WTC11 (cell line): Measurements from ENCODE around the gene PIEZO1. TPM values are rescaled to one million over a fixed set of nuclear protein-coding genes. Genes with fewer than 3 reads are reported as not detected.
A peak's percentile ranks its signal among the peaks of the same experiment; 100 is the strongest.

Experiments used
- ATAC-seq: fragments of 200-7000 bp; cut with Tn5 transposase; 2 replicates; pipeline ENCODE4 v1.10.0; 2021; ENCODE audit warnings: mild to moderate bottlenecking, moderate library complexity
- CTCF ChIA-PET: fragments of 300-600 bp; sonication (Branson Sonifier 250); formaldehyde crosslinking; loops from one replicate; lab custom pipeline; 2021; ENCODE audit warnings: antibody characterized with exemption; lab: Charles Lee
- POLR2A ChIA-PET: fragments of 350-600 bp; sonication (Branson Sonifier 250); formaldehyde crosslinking; loops from one replicate; lab custom pipeline; 2021; ENCODE audit warnings: antibody characterized with exemption; lab: Charles Lee
- DNase-seq: peaks from one replicate; pipeline ENCODE4 v3.0.0; 2021; ENCODE audit warnings: low spot score
- H3K27ac Mint-ChIP-seq: 2 replicates; pipeline ENCODE4 v1.8.0; 2021; ENCODE audit warnings: mixed read lengths
- H3K27me3 Mint-ChIP-seq: 2 replicates; pipeline ENCODE4 v1.8.0; 2021; ENCODE audit warnings: low read depth, mild to moderate bottlenecking, moderate library complexity, mixed read lengths
- H3K36me3 Mint-ChIP-seq: 2 replicates; pipeline ENCODE4 v1.8.0; 2021; ENCODE audit warnings: mixed read lengths
- H3K4me1 Mint-ChIP-seq: 2 replicates; pipeline ENCODE4 v1.8.0; 2022; ENCODE audit warnings: mixed read lengths
- H3K4me3 Mint-ChIP-seq: 2 replicates; pipeline ENCODE4 v1.8.0; 2021; ENCODE audit warnings: mild to moderate bottlenecking, moderate library complexity, mixed read lengths
- H3K9me3 Mint-ChIP-seq: 2 replicates; pipeline ENCODE4 v1.8.0; 2021; ENCODE audit warnings: mixed read lengths
- ATF1 ChIP-seq: sonication (generic); formaldehyde crosslinking; IDR thresholded peaks from 2 replicates; pipeline ENCODE4 v1.8.1; 2023; ENCODE audit warnings: mild to moderate bottlenecking, moderate library complexity, missing genetic modification reagents
- CREB1 ChIP-seq: sonication (generic); formaldehyde crosslinking; IDR thresholded peaks from 2 replicates; pipeline ENCODE4 v1.8.0; 2023; ENCODE audit warnings: mild to moderate bottlenecking, missing genetic modification reagents
- ESRRA ChIP-seq: sonication (generic); formaldehyde crosslinking; IDR thresholded peaks from 2 replicates; pipeline ENCODE4 v1.8.1; 2022; ENCODE audit warnings: mild to moderate bottlenecking, missing genetic modification reagents, borderline replicate concordance
- FOXK1 ChIP-seq: sonication (generic); formaldehyde crosslinking; IDR thresholded peaks from 2 replicates; pipeline ENCODE4 v1.8.0; 2022; ENCODE audit warnings: mild to moderate bottlenecking, moderate library complexity, missing genetic modification reagents
- JAZF1 ChIP-seq: fragments of 250-450 bp; sonication (Bioruptor Pico); IDR thresholded peaks from 2 replicates; pipeline ENCODE4 v1.9.0; 2021; ENCODE audit warnings: moderate library complexity, mild to moderate bottlenecking, inconsistent platforms
- JUN ChIP-seq: sonication (generic); formaldehyde crosslinking; IDR thresholded peaks from 2 replicates; pipeline ENCODE4 v1.8.0; 2023; ENCODE audit warnings: mild to moderate bottlenecking, missing genetic modification reagents
- KAT7 ChIP-seq: sonication (generic); formaldehyde crosslinking; IDR thresholded peaks from 2 replicates; pipeline ENCODE4 v1.8.1; 2023; ENCODE audit warnings: missing genetic modification reagents, mild to moderate bottlenecking, borderline replicate concordance
- MXD4 ChIP-seq: fragments of 250-450 bp; sonication (Bioruptor Pico); IDR thresholded peaks from 2 replicates; pipeline ENCODE4 v1.8.0; 2021; ENCODE audit warnings: mild to moderate bottlenecking, moderate library complexity, borderline replicate concordance
- MYBL2 ChIP-seq: sonication (generic); formaldehyde crosslinking; IDR thresholded peaks from 2 replicates; pipeline ENCODE4 v1.8.1; 2023; ENCODE audit warnings: mild to moderate bottlenecking, moderate library complexity, missing genetic modification reagents
- NFATC4 ChIP-seq: fragments of 250-450 bp; sonication (Bioruptor Pico); IDR thresholded peaks from 2 replicates; pipeline ENCODE4 v1.9.0; 2021; ENCODE audit warnings: mild to moderate bottlenecking
- SMAD3 ChIP-seq: sonication (generic); formaldehyde crosslinking; IDR thresholded peaks from 2 replicates; pipeline ENCODE4 v1.8.0; 2022; ENCODE audit warnings: missing genetic modification reagents, mild to moderate bottlenecking, borderline replicate concordance
- SOX15 ChIP-seq: fragments of 250-450 bp; sonication (Bioruptor Pico); IDR thresholded peaks from 2 replicates; pipeline ENCODE4 v1.9.0; 2021; ENCODE audit warnings: mild to moderate bottlenecking
- TEAD1 ChIP-seq: sonication (generic); formaldehyde crosslinking; IDR thresholded peaks from 2 replicates; pipeline ENCODE4 v1.8.0; 2022; ENCODE audit warnings: mild to moderate bottlenecking, missing genetic modification reagents
- TEAD4 ChIP-seq: sonication (generic); formaldehyde crosslinking; IDR thresholded peaks from 2 replicates; pipeline ENCODE4 v1.8.0; 2022; ENCODE audit warnings: mild to moderate bottlenecking, missing genetic modification reagents
- ZNF232 ChIP-seq: sonication (generic); formaldehyde crosslinking; IDR thresholded peaks from 2 replicates; pipeline ENCODE4 v1.8.0; 2022; ENCODE audit warnings: mild to moderate bottlenecking, missing genetic modification reagents
- ZNF263 ChIP-seq: sonication (generic); formaldehyde crosslinking; IDR thresholded peaks from 2 replicates; pipeline ENCODE4 v1.8.1; 2022; ENCODE audit warnings: low read depth, mild to moderate bottlenecking, moderate library complexity, missing genetic modification reagents
- ZNF396 ChIP-seq: fragments of 250-450 bp; sonication (Bioruptor Pico); IDR thresholded peaks from 2 replicates; pipeline ENCODE4 v1.8.0; 2021; ENCODE audit warnings: mild to moderate bottlenecking, moderate library complexity, borderline replicate concordance
- ZNF416 ChIP-seq: fragments of 250-450 bp; sonication (Bioruptor Pico); IDR thresholded peaks from 2 replicates; pipeline ENCODE4 v1.9.0; 2021; ENCODE audit warnings: mild to moderate bottlenecking, inconsistent platforms
- ZNF423 ChIP-seq: fragments of 250-450 bp; sonication (Bioruptor Pico); IDR thresholded peaks from 2 replicates; pipeline ENCODE4 v2.1.2; 2022; ENCODE audit warnings: mild to moderate bottlenecking, moderate library complexity
- total RNA-seq: library from RNA; stranded (reverse); gene quantifications from 3 replicates; pipeline ENCODE4 v1.2.3, GENCODE V29; 2021
- TF ChIP-seq, protein P1 (sequence below): sonication (generic); formaldehyde crosslinking; conservative IDR thresholded peaks from 2 replicates; pipeline ENCODE4 v1.8.1; 2023; ENCODE audit warnings: mild to moderate bottlenecking, low read depth, missing genetic modification reagents, moderate library complexity
- TF ChIP-seq, protein P2 (sequence below): sonication (generic); formaldehyde crosslinking; IDR thresholded peaks from 2 replicates; pipeline ENCODE4 v1.8.0; 2022; ENCODE audit warnings: mild to moderate bottlenecking, missing genetic modification reagents
- TF ChIP-seq, protein P3 (sequence below): sonication (generic); formaldehyde crosslinking; IDR thresholded peaks from 2 replicates; pipeline ENCODE4 v1.8.1; 2023; ENCODE audit warnings: mild to moderate bottlenecking, missing genetic modification reagents, moderate library complexity
- TF ChIP-seq, protein P4 (sequence below): fragments of 250-450 bp; sonication (Bioruptor Pico); IDR thresholded peaks from 2 replicates; pipeline ENCODE4 v2.1.2; 2022; ENCODE audit warnings: mild to moderate bottlenecking, moderate library complexity
- TF ChIP-seq, protein P5 (sequence below): sonication (generic); formaldehyde crosslinking; IDR thresholded peaks from 2 replicates; pipeline ENCODE4 v1.8.1; 2023; ENCODE audit warnings: mild to moderate bottlenecking, missing genetic modification reagents, moderate library complexity
- TF ChIP-seq, protein P6 (sequence below): sonication (generic); formaldehyde crosslinking; IDR thresholded peaks from 2 replicates; pipeline ENCODE4 v1.8.0; 2023; ENCODE audit warnings: missing genetic modification reagents, mild to moderate bottlenecking, borderline replicate concordance

Gene PIEZO1
- total RNA-seq, 1 experiment from 2014 or later, result 71.3 TPM

DNA sequence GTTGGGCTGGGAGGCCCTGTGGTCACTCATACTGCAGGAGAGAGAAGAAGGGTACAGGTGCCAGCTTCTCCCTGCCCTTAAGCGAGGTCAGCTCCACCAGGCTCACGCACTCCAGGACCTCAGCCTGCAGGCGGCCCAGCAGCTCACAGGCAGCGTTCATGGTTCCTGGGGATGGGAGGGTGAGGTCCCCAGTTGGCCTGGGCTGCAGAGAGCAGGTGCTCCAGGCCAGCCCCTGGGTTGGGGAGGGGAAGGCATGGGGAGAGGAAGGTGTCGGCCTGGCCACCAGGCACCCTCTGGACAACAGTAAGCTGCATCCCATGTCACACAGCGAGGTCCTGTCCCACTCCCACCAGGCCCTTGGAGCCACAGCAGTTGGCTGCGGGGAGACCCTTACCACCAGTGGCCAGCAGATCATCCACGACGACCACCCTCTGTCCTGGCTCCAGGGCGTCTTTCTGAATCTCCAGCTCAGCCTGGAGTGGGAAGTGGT, 24.7 kb upstream of the PIEZO1 start (continued):
- TF ChIP-seq ESRRA (0 out of 2 replicates have a peak, but pooled peaks have one; percentile 49), MYBL2 (CRISPR knock-in tag) (no peak), ZNF423 (CRISPR knock-in tag) (no peak), SMAD3 (CRISPR knock-in tag) (peak; percentile 37; the same call in 1 of the 2 replicates), FOXK1 (CRISPR knock-in tag) (no peak; the same call in 1 of the 2 replicates), ATF1 (CRISPR knock-in tag) (no peak), NFATC4 (no peak), ZNF396 (no peak), JUN (CRISPR knock-in tag) (no peak), TEAD1 (CRISPR knock-in tag) (no peak), ZNF416 (CRISPR knock-in tag) (peak; percentile 27; the same call in 1 of the 2 replicates), SOX15 (no peak), KAT7 (no peak), ZNF263 (CRISPR knock-in tag) (no peak), MXD4 (CRISPR knock-in tag) (no peak), JAZF1 (CRISPR knock-in tag) (no peak)
- TF ChIP-seq, protein P1, sequence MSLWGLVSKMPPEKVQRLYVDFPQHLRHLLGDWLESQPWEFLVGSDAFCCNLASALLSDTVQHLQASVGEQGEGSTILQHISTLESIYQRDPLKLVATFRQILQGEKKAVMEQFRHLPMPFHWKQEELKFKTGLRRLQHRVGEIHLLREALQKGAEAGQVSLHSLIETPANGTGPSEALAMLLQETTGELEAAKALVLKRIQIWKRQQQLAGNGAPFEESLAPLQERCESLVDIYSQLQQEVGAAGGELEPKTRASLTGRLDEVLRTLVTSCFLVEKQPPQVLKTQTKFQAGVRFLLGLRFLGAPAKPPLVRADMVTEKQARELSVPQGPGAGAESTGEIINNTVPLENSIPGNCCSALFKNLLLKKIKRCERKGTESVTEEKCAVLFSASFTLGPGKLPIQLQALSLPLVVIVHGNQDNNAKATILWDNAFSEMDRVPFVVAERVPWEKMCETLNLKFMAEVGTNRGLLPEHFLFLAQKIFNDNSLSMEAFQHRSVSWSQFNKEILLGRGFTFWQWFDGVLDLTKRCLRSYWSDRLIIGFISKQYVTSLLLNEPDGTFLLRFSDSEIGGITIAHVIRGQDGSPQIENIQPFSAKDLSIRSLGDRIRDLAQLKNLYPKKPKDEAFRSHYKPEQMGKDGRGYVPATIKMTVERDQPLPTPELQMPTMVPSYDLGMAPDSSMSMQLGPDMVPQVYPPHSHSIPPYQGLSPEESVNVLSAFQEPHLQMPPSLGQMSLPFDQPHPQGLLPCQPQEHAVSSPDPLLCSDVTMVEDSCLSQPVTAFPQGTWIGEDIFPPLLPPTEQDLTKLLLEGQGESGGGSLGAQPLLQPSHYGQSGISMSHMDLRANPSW (CRISPR knock-in tag), result no peak
- TF ChIP-seq, protein P2, sequence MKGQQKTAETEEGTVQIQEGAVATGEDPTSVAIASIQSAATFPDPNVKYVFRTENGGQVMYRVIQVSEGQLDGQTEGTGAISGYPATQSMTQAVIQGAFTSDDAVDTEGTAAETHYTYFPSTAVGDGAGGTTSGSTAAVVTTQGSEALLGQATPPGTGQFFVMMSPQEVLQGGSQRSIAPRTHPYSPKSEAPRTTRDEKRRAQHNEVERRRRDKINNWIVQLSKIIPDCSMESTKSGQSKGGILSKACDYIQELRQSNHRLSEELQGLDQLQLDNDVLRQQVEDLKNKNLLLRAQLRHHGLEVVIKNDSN (CRISPR knock-in tag), result no peak
- TF ChIP-seq, protein P3, sequence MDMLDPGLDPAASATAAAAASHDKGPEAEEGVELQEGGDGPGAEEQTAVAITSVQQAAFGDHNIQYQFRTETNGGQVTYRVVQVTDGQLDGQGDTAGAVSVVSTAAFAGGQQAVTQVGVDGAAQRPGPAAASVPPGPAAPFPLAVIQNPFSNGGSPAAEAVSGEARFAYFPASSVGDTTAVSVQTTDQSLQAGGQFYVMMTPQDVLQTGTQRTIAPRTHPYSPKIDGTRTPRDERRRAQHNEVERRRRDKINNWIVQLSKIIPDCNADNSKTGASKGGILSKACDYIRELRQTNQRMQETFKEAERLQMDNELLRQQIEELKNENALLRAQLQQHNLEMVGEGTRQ, result no peak
- TF ChIP-seq, protein P4, sequence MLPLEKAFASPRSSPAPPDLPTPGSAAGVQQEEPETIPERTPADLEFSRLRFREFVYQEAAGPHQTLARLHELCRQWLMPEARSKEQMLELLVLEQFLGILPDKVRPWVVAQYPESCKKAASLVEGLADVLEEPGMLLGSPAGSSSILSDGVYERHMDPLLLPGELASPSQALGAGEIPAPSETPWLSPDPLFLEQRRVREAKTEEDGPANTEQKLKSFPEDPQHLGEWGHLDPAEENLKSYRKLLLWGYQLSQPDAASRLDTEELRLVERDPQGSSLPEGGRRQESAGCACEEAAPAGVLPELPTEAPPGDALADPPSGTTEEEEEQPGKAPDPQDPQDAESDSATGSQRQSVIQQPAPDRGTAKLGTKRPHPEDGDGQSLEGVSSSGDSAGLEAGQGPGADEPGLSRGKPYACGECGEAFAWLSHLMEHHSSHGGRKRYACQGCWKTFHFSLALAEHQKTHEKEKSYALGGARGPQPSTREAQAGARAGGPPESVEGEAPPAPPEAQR (CRISPR knock-in tag), result no peak

DNA sequence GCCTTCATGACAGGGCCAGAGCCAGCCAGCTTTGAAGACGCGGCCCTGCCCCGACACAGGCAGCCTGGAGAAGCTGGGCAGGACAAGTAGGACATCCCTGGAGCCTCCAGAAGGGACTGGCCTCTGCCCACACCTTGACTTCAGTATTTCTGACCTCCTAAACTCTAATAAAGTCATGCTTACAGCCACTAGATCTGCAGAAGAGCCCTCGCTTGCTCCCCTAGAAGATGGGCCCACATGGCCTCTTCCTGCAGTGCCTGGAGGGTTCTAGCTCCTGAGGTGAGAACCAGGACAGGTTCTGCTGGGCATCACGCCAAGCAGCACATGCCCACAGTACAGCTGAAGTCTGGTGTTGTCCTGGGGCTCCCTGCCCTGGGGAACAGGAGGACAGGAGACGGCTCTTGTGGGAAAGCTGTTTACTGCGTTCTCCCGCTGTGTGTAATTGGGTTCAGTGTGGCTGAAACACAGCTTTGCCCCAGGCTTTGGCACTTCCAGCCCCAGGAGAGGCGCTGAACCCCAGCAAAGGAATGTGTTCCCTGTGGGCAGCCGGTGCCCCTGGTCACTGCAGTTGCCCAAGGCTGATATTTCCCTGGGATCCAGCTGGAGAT, 24.2 kb upstream of the PIEZO1 start:
- CTCF ChIA-PET, result interaction anchor here (1.0 to 5.7 kb wide), 6 partner anchors 25 to 358 kb away, joined by 3 to 47 read pairs (median 7); no protein-coding TSS in a partner anchor
- ATAC-seq (no peak), DNase-seq (no peak)
- Mint-ChIP-seq H3K4me3 (no peak overlapping the region; the same call in 1 of the 2 replicates), H3K4me1 (peaks cover 14% of the 10 kb centered on the region), H3K27me3 (no peaks in the 10 kb centered on the region), H3K9me3 (no peaks in the 10 kb centered on the region), H3K27ac (peak overlapping the region; percentile 81), H3K36me3 (peaks cover 39% of the 10 kb centered on the region)
- TF ChIP-seq, protein P2 (CRISPR knock-in tag), result peak; percentile 10; the same call in 1 of the 2 replicates
- TF ChIP-seq TEAD4 (CRISPR knock-in tag) (no peak), CREB1 (peak; percentile 43; the same call in 1 of the 2 replicates), TEAD1 (CRISPR knock-in tag) (no peak), ZNF232 (CRISPR knock-in tag) (0 out of 2 replicates have a peak, but pooled peaks have one; percentile 1)
- TF ChIP-seq, protein P5, sequence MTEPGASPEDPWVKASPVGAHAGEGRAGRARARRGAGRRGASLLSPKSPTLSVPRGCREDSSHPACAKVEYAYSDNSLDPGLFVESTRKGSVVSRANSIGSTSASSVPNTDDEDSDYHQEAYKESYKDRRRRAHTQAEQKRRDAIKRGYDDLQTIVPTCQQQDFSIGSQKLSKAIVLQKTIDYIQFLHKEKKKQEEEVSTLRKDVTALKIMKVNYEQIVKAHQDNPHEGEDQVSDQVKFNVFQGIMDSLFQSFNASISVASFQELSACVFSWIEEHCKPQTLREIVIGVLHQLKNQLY (CRISPR knock-in tag), result 0 out of 2 replicates have a peak, but pooled peaks have one; percentile 64
- TF ChIP-seq, protein P6, sequence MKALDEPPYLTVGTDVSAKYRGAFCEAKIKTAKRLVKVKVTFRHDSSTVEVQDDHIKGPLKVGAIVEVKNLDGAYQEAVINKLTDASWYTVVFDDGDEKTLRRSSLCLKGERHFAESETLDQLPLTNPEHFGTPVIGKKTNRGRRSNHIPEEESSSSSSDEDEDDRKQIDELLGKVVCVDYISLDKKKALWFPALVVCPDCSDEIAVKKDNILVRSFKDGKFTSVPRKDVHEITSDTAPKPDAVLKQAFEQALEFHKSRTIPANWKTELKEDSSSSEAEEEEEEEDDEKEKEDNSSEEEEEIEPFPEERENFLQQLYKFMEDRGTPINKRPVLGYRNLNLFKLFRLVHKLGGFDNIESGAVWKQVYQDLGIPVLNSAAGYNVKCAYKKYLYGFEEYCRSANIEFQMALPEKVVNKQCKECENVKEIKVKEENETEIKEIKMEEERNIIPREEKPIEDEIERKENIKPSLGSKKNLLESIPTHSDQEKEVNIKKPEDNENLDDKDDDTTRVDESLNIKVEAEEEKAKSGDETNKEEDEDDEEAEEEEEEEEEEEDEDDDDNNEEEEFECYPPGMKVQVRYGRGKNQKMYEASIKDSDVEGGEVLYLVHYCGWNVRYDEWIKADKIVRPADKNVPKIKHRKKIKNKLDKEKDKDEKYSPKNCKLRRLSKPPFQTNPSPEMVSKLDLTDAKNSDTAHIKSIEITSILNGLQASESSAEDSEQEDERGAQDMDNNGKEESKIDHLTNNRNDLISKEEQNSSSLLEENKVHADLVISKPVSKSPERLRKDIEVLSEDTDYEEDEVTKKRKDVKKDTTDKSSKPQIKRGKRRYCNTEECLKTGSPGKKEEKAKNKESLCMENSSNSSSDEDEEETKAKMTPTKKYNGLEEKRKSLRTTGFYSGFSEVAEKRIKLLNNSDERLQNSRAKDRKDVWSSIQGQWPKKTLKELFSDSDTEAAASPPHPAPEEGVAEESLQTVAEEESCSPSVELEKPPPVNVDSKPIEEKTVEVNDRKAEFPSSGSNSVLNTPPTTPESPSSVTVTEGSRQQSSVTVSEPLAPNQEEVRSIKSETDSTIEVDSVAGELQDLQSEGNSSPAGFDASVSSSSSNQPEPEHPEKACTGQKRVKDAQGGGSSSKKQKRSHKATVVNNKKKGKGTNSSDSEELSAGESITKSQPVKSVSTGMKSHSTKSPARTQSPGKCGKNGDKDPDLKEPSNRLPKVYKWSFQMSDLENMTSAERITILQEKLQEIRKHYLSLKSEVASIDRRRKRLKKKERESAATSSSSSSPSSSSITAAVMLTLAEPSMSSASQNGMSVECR (CRISPR knock-in tag), result 0 out of 2 replicates have a peak, but pooled peaks have one; percentile 31
- POLR2A ChIA-PET, result interaction anchor here (0.8 to 2.2 kb wide), 5 partner anchors 25 to 72 kb away, joined by 3 to 5 read pairs (median 3); no protein-coding TSS in a partner anchor
